KBM-7 (cell line): ENCODE measurements around the gene PRKAR1B.

Experiments used
- DNase-seq: peaks from one replicate; pipeline ENCODE4 v3.0.0-alpha.2; 2015
- in situ Hi-C: fragments of 300-500 bp; cut with MboI; formaldehyde crosslinking; loops from 2 replicates; pipeline ENCODE4 v1.14.3; 2020; ENCODE audit warnings: low sequenced_read_pairs, low pct_unique_long_range_greater_than_20kb, mixed read lengths

The PRKAR1B gene

GRCh38 chr7:514651-515598 lies 212.2 kb downstream of the PRKAR1B start:
- no peak for DNase-seq

GRCh38 chr7:514242-514641 lies 212.8 kb downstream of the PRKAR1B start:
- in situ Hi-C loops: no loop called here
- DNase-seq: no peak

More at GRCh38 chr7:514651-515598, 212.2 kb downstream of the PRKAR1B start:
- in situ Hi-C loops: no loop called here

GRCh38 chr7:513521-514166 lies 213.4 kb downstream of the PRKAR1B start:
- in situ Hi-C loops: no loop called here
- no peak for DNase-seq

GRCh38 chr7:512541-513311 lies 214.4 kb downstream of the PRKAR1B start:
- in situ Hi-C loops: no loop called here

DNA sequence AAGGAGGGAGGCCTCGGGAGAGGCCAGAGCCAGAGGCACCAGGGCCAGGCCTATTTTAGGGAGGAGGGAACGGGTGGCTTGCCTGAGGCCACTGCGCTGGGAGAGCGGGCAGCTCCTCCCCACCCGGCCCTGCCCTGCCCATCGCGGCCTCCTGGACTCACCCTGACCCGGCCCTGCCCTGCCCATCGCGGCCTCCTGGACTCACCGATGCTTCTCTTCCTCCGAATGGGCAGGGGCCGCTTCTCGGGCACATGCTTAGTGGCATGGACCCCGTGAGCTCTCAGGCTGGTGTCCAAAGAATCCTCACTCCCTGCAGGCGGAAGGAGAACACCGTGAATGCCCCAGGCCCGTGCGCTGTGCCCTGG lies 215.0 kb downstream of the PRKAR1B start:
- in situ Hi-C loops: no loop called here
- no peak for DNase-seq

More at GRCh38 chr7:512541-513311, 214.4 kb downstream of the PRKAR1B start:
- no peak for DNase-seq

GRCh38 chr7:511476-512145 lies 215.5 kb downstream of the PRKAR1B start:
- DNase-seq: no peak
- in situ Hi-C loops: no loop called here

DNA sequence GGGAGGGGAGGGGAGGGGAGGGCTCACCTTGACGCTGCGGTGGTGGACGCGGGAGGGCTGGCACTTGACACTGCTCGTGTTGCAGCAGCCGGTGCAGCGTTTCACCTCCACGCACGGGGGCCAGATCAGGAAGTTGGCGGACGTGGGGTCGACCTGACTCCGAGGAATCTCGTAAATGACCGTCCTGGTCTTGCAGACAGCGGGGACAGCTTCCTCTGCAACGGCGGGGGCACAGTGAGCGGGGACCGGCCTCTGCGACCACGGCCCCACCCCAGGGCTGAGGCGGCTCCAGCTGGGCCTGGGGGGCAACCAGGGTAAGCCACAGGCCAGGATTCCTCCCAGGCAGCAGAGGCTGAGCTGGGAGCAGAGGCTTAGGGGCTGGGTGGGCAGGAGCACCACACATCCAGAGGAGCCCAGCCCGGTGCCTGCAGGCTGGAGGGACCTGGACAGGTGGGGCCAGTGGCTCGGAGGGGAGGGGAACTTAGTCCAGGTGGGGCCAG lies 216.2 kb downstream of the PRKAR1B start:
- DNase-seq: no peak
- in situ Hi-C loops: no loop called here

- in situ Hi-C loops: no loop called here
- no peak for DNase-seq
Observed at GRCh38 chr7:510131-510481, 217.0 kb downstream of the PRKAR1B start.

DNA sequence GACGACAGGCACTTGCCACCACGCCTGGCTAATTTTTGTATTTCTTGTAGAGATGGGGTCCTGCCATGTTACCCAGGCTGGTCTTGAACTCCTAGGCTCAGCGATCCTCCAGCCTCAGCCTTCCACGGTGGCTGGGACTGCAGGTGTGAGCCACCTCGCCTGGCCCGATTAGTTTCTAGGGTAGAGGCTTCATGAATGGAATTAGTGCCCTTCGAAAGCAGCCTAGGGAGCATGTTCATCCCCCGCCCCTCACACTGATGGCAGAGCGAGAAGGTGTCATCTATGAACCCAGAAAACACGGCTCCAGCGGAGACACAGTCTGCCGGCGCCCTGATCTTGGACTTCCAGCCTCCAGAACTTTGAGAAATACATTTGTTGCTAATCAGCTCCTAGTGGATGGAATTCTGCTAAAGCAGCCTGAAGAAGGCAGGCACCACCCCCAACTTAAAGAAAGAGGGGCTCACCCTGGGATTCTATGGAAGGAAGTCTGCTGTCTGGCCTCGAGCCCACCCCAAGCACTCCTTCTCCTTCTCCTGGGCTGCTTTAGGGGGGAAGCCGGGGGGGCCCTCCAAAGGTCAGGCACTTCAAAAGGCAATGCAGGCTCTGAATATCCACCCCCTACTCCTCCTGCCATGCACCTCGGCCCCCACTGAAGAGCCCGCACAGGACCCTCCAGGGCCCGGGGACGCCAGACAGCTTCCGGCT lies 217.5 kb downstream of the PRKAR1B start:
- in situ Hi-C loops: no loop called here
- no peak for DNase-seq

- in situ Hi-C loops: no loop called here
- DNase-seq: no peak
Observed at GRCh38 chr7:508461-509170, 218.5 kb downstream of the PRKAR1B start.

GRCh38 chr7:507623-508300 lies 219.3 kb downstream of the PRKAR1B start:
- in situ Hi-C loops: no loop called here
- no peak for DNase-seq

DNA sequence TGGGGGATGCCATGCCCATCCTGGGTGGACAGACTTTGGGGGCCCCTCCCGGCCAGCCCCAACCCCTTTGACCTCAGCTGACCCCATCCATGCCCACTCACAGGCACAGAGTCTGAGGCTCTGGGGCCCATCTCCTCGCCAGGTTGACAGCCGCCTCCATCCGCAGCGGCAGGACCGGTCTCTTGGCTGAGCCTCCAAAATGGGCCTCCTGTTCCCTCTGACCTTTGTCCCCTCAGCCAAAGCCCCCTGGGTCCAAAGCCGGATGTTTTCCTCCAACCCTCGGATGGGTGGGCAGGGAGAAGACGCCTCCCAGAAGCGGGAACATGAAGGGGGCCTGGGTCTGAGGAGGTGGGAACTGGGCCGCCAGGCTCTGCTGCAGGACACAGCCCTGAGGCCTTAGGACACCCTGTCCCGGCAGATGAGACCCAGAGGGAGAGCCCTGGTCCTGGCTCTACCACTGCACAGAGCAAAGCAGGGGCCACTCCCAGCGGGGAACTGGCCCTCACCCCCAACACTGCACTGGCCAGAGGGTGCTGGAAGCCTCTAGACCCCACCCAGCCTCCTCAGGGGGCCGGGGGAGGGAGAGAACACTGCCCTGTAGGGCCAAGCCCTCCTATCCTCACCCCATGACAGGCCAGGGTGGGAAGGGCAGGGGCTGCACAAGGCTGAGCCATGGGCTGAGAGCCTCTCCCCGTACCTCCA lies 220.0 kb downstream of the PRKAR1B start:
- in situ Hi-C loops: no loop called here
- DNase-seq: no peak

GRCh38 chr7:506391-506831 lies 220.7 kb downstream of the PRKAR1B start:
- DNase-seq: no peak
- in situ Hi-C loops: no loop called here

GRCh38 chr7:505171-505570 lies 221.9 kb downstream of the PRKAR1B start:
- in situ Hi-C loops: no loop called here

DNA sequence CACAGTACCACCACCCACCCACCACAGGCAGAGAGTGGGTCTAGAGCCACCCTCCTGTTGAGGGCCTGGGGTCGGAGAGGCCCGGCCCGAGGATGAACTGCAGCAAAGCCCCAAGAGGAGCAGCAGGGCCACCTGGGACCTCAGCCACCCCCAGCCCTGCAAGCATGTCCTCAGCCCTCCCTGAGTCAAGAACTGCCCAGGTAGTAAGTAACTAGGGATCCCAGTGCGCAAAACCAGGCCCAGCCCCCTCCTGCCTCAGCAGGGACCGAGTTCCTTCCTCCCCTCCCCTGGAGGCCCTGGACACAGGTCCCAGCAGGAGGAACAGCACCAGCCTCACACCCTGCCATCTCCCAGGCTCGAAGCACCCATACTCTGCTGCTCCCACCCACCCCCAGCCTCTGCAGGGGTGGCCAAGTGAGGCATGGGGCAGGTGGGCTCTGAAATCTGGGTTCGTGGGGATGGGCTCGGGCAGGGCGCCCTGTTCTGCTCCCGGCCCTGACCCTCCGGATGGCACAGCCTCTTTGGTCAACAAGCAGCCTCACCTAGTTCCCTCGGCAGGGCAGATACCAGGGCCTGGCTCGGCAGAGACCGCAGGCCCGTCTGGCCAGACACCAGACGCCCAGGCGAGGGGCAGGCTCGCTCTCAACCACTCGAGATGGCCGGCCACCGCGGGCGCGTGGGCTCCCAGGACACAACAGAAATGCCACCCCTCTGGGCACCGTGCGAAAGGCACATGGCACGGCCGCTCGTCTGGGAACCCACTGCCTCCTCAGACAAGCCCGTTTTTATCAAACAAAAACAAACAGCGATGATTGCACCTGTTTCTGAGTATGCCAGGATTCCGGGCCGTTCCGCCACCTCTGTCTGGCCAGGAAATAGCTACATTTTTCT lies 222.6 kb downstream of the PRKAR1B start:
- no peak for DNase-seq
- in situ Hi-C loops: no loop called here

More at GRCh38 chr7:505171-505570, 221.9 kb downstream of the PRKAR1B start:
- no peak for DNase-seq

DNA sequence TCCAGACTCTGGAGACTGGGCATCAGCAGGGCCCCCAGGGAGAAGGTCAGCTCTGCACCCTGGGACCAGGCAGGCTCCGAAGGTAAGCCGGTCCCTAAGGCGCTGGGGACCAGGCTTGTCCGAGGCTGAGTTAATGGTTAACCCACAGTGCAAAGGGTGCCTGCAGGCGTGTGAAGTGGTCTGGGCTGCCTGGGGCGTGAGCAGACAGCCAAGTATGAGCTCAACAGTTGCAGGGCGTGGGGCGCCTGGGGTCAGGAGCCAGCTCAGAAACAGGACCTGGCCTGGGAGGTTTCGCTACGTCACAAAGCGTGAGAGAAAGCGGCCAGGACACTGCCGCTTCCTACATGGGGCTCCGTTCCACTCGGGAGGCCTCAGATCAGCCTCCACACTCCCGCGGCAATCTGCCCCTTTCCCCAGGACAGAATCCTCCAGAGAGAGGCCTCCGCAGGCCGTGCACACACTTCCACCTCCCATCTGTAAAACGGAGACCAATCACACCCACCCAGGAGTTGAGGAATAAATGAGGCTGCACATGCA lies 223.4 kb downstream of the PRKAR1B start:
- no peak for DNase-seq
- in situ Hi-C loops: no loop called here
